GM12864 (cell line): ENCODE measurements around the gene PSMD5.

Experiments used
- DNase-seq: peaks from one replicate; pipeline ENCODE4 v3.0.0-alpha.2; 2011; ENCODE audit warnings: low read depth
- H3K4me3 ChIP-seq: 2 replicates; pipeline ENCODE4 v1.5.1; 2011; ENCODE audit warnings: mild to moderate bottlenecking, low read depth, low read length, control low read depth
- CTCF ChIP-seq: IDR thresholded peaks from 2 replicates; pipeline ENCODE4 v1.5.1; 2011; ENCODE audit warnings: low read depth, mild to moderate bottlenecking, moderate library complexity, low read length, control low read depth, inconsistent platforms; ENCODE audit errors: missing control alignments

Gene PSMD5

GRCh38 chr9:120837921-120838320 lies 4.8 kb downstream of the PSMD5 start:
- no peak for TF ChIP-seq CTCF
- H3K4me3 ChIP-seq: no peak overlapping the region
- no peak for DNase-seq

GRCh38 chr9:120833325-120833724 lies 9.4 kb downstream of the PSMD5 start:
- TF ChIP-seq CTCF: no peak
- no peak for DNase-seq
- H3K4me3 ChIP-seq: no peak overlapping the region

GRCh38 chr9:120832807-120833206 lies 9.9 kb downstream of the PSMD5 start:
- no peak for TF ChIP-seq CTCF
- no peak for DNase-seq
- H3K4me3 ChIP-seq: no peak overlapping the region

- no peak for TF ChIP-seq CTCF
- H3K4me3 ChIP-seq: no peak overlapping the region
- no peak for DNase-seq
Observed at GRCh38 chr9:120830865-120831264, 11.9 kb downstream of the PSMD5 start.

GRCh38 chr9:120830151-120830550 lies 12.6 kb downstream of the PSMD5 start:
- no peak overlapping the region for H3K4me3 ChIP-seq
- TF ChIP-seq CTCF: no peak
- no peak for DNase-seq

- no peak overlapping the region for H3K4me3 ChIP-seq
- TF ChIP-seq CTCF: no peak
- no peak for DNase-seq
Observed at GRCh38 chr9:120829650-120830049, 13.1 kb downstream of the PSMD5 start.

GRCh38 chr9:120820095-120820494 lies 22.6 kb downstream of the PSMD5 start:
- H3K4me3 ChIP-seq: no peak overlapping the region
- no peak for TF ChIP-seq CTCF
- DNase-seq: no peak
